ENCODE data around the gene NT5C.

NT5C gene

DNA sequence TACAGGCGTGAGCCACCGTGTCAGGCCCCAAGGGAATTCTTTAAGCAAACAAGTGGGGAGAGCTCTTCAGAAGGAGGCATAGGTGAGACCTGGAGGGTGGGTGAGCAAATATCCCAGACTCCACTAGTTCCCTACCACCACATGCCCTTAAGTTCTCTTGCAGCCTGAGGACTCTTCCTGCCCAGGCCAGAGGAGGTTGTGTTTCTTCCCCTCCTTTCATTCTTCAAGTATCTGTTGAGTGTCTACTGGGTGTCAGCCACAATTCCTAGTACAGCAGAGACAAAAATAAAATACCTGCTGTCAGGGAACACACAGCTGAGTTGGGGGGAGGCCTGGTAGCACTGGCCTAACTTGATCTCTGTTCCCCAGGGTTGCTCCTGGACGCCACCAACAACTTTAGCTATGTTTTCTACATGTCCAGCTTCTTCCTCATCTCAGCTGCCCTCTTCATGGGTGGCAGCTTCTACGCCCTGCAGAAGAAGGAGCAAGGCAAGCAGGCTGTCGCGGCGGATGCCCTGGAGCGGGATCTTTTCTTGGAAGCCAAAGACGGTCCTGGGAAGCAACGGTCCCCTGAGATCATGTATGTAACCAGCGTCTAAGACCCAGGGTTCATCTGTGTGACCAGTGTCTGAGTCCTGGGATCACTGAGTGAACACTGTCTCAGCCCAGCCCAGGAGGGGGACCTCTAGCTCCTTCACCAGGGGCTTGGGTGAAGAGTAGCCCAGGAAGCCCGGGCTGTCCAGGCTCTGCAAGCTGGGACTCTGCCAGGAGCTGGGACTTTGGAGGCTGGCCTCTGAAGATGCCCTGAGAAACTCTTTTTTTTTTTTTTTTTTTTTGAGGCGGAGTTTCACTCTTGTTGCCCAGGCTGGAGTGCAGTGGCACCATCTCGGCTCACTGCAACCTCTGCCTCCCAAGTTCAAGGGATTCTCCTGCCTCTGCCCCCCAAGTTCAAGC lies 27.7 kb downstream of the NT5C start (continued):
- no peak for TF ChIP-seq ZNF280D (tag by site-specific recombination; IDR thresholded peaks at IDR 0.05)
- TF ChIP-seq ZNF324 (tag by site-specific recombination; IDR thresholded peaks at IDR 0.05): no peak
- no peak for TF ChIP-seq KLF10 (tag by site-specific recombination; IDR thresholded peaks at IDR 0.05)
- TF ChIP-seq ZNF18 (tag by site-specific recombination; IDR thresholded peaks at IDR 0.05): no peak

DNA sequence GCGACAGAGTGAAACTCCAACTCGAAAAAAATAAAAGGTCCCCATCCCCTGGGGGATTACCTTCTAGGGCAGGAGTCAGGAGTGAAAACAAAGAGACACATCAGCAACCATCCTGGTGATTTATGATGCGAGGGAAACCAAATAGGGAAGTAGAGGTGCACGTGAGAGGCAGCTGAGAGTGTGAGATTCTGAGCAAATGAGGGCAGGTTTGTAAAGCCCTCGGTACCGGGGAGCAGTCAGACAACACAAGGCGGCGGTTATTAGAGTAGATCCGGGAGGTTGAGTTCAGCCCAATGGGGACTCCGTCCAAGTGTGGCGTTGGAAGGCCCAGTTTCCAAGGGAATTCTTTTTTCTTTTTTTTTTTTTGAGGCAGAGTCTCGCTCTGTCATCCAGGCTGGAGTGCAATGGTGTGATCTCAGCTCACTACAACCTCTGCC lies 29.1 kb downstream of the NT5C start:
- no peaks in the 10 kb centered on the region for H3K9me3 ChIP-seq (ENCODE audit: control insufficient read depth, insufficient read depth, low read depth, low read length)
- TF ChIP-seq OSR2 (tag by site-specific recombination; IDR thresholded peaks at IDR 0.05) (peak; percentile 54), ZNF138 (tag by site-specific recombination; IDR thresholded peaks at IDR 0.05; ENCODE audit: borderline replicate concordance) (no peak), ZNF18 (tag by site-specific recombination; IDR thresholded peaks at IDR 0.05) (peak; percentile 78), ZNF629 (tag by site-specific recombination; IDR thresholded peaks at IDR 0.05) (0 out of 2 replicates have a peak, but pooled peaks have one; percentile 28), WT1 (tag by site-specific recombination; IDR thresholded peaks at IDR 0.05) (peak; percentile 70), ZNF529 (tag by site-specific recombination; IDR thresholded peaks at IDR 0.05; ENCODE audit: insufficient replicate concordance) (no peak)
- peaks cover 10% of the 10 kb centered on the region for H3K4me1 ChIP-seq (ENCODE audit: control insufficient read depth, insufficient read depth, low read length)
- H3K36me3 ChIP-seq (ENCODE audit: control insufficient read depth in 2 of 2, insufficient read depth in 1 of 2, low read length in 2 of 2): peaks cover 0 to 19% of the 10 kb centered on the region in 2 experiments; a peak in 1 of 3 replicates
- no peak overlapping the region for H3K4me3 ChIP-seq (ENCODE audit: low read depth, low read length)
- POLR2A ChIA-PET: interaction anchor here (0.6 kb wide), 1 partner anchor 102 kb away, joined by 3 read pairs; no protein-coding TSS in a partner anchor
- CTCF ChIA-PET: interaction anchor here (1.1 to 5.9 kb wide), 4 partner anchors 12 to 68 kb away, joined by 3 to 61 read pairs (median 6); no protein-coding TSS in a partner anchor
- no peak overlapping the region for H3K27ac ChIP-seq (ENCODE audit: extremely low read depth, low read depth, low read length)

DNA sequence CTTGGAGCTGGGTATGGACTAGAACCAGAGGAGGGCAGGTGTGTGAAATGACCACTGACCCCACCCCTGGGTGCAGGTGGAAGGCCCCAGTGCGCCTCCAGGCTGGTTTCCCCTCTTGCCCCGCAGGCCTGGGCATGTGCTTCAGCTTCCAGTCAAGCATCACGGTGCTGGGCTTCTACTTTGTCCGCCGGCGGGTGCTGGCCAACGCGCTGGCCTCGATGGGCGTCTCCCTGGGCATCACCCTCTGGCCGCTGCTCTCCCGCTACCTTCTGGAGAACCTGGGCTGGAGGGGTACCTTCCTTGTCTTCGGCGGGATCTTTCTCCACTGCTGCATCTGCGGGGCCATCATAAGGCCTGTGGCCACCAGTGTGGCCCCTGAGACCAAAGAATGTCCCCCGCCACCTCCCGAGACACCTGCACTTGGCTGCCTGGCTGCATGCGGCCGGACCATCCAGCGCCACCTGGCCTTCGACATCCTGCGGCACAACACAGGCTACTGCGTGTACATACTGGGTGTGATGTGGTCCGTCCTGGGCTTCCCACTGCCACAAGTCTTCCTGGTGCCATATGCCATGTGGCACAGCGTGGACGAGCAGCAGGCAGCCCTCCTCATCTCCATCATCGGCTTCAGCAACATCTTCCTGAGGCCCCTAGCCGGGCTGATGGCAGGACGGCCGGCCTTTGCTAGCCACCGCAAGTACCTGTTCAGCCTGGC lies 31.5 kb downstream of the NT5C start:
- no peaks in the 10 kb centered on the region for H3K9me3 ChIP-seq (ENCODE audit: control insufficient read depth, insufficient read depth, low read depth, low read length)
- CTCF ChIA-PET: interaction anchor here (0.9 kb wide), 1 partner anchor 14 kb away, joined by 3 read pairs; no protein-coding TSS in a partner anchor
- POLR2A ChIA-PET: no interaction called here
- peaks cover 6% of the 10 kb centered on the region for H3K4me1 ChIP-seq (ENCODE audit: control insufficient read depth, insufficient read depth, low read length)
- TF ChIP-seq ZNF670 (tag by site-specific recombination; IDR thresholded peaks at IDR 0.05; ENCODE audit: low read depth) (no peak), SALL2 (tag by site-specific recombination; IDR thresholded peaks at IDR 0.05; ENCODE audit: borderline replicate concordance) (no peak), ZBTB48 (tag by site-specific recombination; IDR thresholded peaks at IDR 0.05) (no peak), ZNF114 (tag by site-specific recombination; IDR thresholded peaks at IDR 0.05) (no peak), ZNF404 (tag by site-specific recombination; IDR thresholded peaks at IDR 0.05) (no peak), ZNF777 (tag by site-specific recombination; IDR thresholded peaks at IDR 0.05; ENCODE audit: borderline replicate concordance) (no peak), ZNF677 (tag by site-specific recombination; IDR thresholded peaks at IDR 0.05) (no peak)
- H3K4me3 ChIP-seq (ENCODE audit: low read depth, low read length): no peak overlapping the region
- H3K27ac ChIP-seq (ENCODE audit: extremely low read depth, low read depth, low read length): no peak overlapping the region
- peaks cover 0 to 19% of the 10 kb centered on the region in 2 experiments; a peak in 1 of 3 replicates for H3K36me3 ChIP-seq (ENCODE audit: control insufficient read depth in 2 of 2, insufficient read depth in 1 of 2, low read length in 2 of 2)

Measured in HEK293 (cell line).